ENCODE results near the gene KCNJ3. TPM values are rescaled to one million over a fixed set of nuclear protein-coding genes. Genes with fewer than 3 reads are reported as not detected.

Gene KCNJ3
- total and polyA plus RNA-seq, 2 of the 13 experiments (the other 11 are each of a cell fraction or from before 2014, with no cell fraction given), result not detected

DNA sequence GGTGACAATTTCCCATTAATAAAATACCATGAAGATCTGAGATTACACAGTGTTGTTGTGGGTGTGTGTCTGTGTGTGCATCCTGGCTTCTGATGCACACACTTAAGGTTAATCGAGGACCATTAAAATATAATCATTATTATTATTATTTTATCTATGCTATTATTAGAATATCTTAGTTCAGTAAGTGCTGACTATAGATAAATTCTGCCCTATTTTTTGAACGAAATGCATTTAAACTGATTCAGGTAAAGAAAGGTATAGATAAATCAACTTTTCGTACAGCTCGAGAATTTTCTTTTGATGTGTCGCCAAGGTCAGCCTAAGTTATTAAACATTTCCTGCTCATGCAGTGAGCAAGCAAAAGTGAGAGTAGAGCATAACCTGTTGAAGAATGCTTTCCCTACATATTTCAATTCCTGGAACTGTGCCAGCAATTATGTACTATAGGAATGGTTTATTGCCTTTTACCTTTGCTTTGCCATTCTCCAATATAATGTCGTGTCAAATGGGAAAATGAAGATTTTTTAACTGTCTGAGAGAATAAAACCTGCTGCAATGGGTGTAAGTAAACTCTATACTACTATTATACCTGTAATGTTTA lies 25.8 kb downstream of the KCNJ3 start:
- POLR2A ChIA-PET, result no interaction called here
- in situ Hi-C loops (cut with HindIII; ENCODE audit: extremely low pct_ligation_motif_present, low pct_unique_long_range_greater_than_20kb) (no loop called here), intact Hi-C loops (cut with micrococcal nuclease; ENCODE audit: unreplicated experiment) (no loop called here)
- Histone ChIP-seq H3K36me3 (replicated peaks in 1 of 2; ENCODE audit: control insufficient read depth in 1 of 2, insufficient read depth in 2 of 2, low read length in 2 of 2) (no peaks in the 10 kb centered on the region), H4K20me1 (ENCODE audit: insufficient read depth, low read length) (no peaks in the 10 kb centered on the region), H3K9me3 (ENCODE audit: low read length) (no peaks in the 10 kb centered on the region), H3K4me2 (ENCODE audit: low read depth, low read length) (no peak overlapping the region), H3K27me3 (ENCODE audit: control insufficient read depth in 1 of 2, insufficient read depth in 2 of 2, low read length in 2 of 2) (no peaks in the 10 kb centered on the region), H3K79me2 (ENCODE audit: insufficient read depth, low read length) (no peaks in the 10 kb centered on the region), H3K27ac (ENCODE audit: extremely low read length, insufficient read depth, low read length) (no peak overlapping the region), H2AFZ (ENCODE audit: low read length) (no peak overlapping the region), H3K4me3 (replicated peaks in 1 of 3; ENCODE audit: insufficient read depth in 1 of 3, low read depth in 2 of 3, low read length in 3 of 3) (no peak overlapping the region), H3K4me1 (ENCODE audit: insufficient read depth, low read length) (no peaks in the 10 kb centered on the region), H3K9ac (ENCODE audit: insufficient read depth, low read depth, low read length) (no peak overlapping the region)
- CTCF ChIA-PET (ENCODE audit: low intra/inter-chr PET ratio, low total read pairs), result no interaction called here
- ATAC-seq (no peak), DNase-seq (ENCODE audit: low spot score) (no peak), FAIRE-seq (no peak)
- WGBS (ENCODE audit: low lambda C conversion rate), result 27% methylated on average over 6 of the region's 6 CpGs
- no TSS peak for BruUV-seq (replicated peaks)
- TF ChIP-seq KLF6 (CRISPR knock-in tag; IDR thresholded peaks at IDR 0.05) (no peak), SUZ12 (IDR thresholded peaks at IDR 0.05; ENCODE audit: low read depth, low read length) (no peak), NFIC (IDR thresholded peaks at IDR 0.05; ENCODE audit: low read length) (no peak), NCOR1 (IDR thresholded peaks at IDR 0.05; ENCODE audit: borderline replicate concordance, low read length) (no peak), ZNF740 (CRISPR knock-in tag; IDR thresholded peaks at IDR 0.05) (no peak), AHR (CRISPR knock-in tag; IDR thresholded peaks at IDR 0.05) (no peak), MAFF (IDR thresholded peaks at IDR 0.05; ENCODE audit: low read depth, low read length) (peak; percentile 66), ZNF569 (CRISPR knock-in tag; IDR thresholded peaks at IDR 0.05; ENCODE audit: borderline replicate concordance) (no peak), KDM5B (CRISPR knock-in tag; IDR thresholded peaks at IDR 0.05; ENCODE audit: borderline replicate concordance) (no peak), ZNF605 (CRISPR knock-in tag; IDR thresholded peaks at IDR 0.05) (no peak), ZNF431 (CRISPR knock-in tag; IDR thresholded peaks at IDR 0.05; ENCODE audit: borderline replicate concordance, low read depth) (no peak), YEATS2 (CRISPR knock-in tag; IDR thresholded peaks at IDR 0.05; ENCODE audit: borderline replicate concordance) (no peak), NFIB (CRISPR knock-in tag; IDR thresholded peaks at IDR 0.05; ENCODE audit: borderline replicate concordance) (no peak), SRSF9 (IDR thresholded peaks at IDR 0.05; ENCODE audit: borderline replicate concordance, insufficient read depth, low read depth, low read length, poor library complexity, severe bottlenecking) (no peak), EEA1 (CRISPR knock-in tag; IDR thresholded peaks at IDR 0.05; ENCODE audit: borderline replicate concordance) (no peak), KDM3A (CRISPR knock-in tag; IDR thresholded peaks at IDR 0.05; ENCODE audit: low read depth) (no peak), MAFK (conservative IDR thresholded peaks at IDR 0.05 in 1 of 2, IDR thresholded peaks at IDR 0.05 in 1 of 2; ENCODE audit: low read length in 2 of 2) (peak; percentile 60 to 78)
